Fibroblast of skin of right biceps (primary cell): ENCODE data around the gene PRSS21.

Source experiments
- DNase-seq: peaks from one replicate; pipeline ENCODE4 v3.0.0-alpha.2; 2013

The PRSS21 gene, protein sequence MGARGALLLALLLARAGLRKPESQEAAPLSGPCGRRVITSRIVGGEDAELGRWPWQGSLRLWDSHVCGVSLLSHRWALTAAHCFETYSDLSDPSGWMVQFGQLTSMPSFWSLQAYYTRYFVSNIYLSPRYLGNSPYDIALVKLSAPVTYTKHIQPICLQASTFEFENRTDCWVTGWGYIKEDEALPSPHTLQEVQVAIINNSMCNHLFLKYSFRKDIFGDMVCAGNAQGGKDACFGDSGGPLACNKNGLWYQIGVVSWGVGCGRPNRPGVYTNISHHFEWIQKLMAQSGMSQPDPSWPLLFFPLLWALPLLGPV

DNA sequence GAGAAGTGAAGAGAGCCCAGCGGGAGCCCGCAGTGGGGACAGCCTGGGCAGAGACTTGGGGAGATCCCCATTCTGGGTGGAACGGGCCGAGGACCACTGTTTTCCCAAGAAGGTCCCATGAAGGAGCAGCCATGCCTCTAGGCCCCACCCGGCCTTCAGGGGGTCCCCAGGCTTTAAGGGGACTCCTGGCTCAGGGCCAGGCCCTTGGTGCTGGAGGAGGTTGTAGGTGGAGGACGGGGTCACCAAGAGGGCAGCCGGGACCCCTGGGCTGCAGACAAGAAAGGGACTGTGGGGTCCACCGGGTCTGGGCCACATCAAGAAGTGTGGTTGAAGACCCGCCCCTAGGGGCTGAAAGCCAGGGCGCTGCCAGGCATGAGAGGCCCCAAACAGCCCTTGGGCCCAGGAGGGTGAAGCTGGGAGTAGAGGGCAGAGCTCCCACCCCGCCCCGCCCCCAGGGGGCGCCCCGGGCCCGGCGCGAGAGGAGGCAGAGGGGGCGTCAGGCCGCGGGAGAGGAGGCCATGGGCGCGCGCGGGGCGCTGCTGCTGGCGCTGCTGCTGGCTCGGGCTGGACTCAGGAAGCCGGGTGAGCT is at the start of gene PRSS21:
Gene PRSS21, plus strand, starts transcription at position 487 of the 589 bp plus-strand sequence. Its CDS starts 32 bp downstream, at position 519.
- DNase-seq, result no peak

DNA sequence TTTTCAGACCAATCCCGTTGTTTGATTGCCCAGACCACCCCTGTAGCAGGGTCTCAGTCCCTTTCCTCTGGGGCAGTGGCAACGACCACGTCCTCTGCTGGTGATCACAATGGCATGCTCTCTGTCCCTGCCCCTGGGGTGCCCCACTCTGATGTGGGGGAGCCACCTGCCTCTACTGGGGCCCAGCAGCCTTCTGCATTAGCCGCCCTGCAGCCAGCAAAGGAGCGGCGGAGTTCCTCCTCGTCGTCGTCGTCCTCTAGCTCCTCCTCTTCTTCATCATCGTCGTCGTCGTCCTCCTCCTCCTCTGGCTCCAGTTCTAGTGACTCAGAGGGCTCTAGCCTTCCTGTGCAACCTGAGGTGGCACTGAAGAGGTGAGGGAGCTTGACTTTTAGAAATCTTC is 49.1 kb upstream of the PRSS21 start:
- DNase-seq, result no peak

DNA sequence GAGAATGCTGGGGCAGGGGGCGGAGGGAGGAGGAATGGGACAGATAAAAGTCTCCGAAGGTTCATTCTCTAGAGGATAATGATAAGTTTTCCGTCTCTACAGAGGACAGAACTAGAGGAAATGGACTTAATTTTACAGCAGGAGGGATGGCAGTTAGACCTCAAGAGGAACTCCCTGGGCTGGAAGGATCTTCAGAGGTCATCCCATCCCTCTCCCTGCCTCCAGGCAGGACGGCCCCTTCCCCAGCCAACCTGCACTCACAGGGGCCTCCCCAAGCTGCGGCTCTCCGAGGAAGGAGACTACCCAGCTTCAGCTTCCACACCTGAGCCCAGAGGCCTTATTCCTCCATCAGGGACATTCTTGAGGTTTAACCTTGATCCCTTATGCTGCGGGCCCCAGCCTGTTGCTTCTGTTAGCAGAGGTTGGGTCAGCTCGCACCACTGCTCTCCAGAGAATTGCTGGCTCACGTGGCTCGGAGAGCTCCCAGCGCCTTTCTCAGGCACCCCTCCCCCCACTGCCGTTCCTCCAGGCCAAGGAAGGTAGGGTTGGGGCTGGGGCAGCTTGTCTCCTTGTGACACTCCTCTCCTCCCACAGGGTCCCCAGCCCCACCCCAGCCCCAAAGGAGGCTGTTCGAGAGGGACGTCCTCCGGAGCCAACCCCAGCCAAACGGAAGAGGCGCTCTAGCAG is 48.5 kb upstream of the PRSS21 start:
- DNase-seq, result peak; percentile 18

DNA sequence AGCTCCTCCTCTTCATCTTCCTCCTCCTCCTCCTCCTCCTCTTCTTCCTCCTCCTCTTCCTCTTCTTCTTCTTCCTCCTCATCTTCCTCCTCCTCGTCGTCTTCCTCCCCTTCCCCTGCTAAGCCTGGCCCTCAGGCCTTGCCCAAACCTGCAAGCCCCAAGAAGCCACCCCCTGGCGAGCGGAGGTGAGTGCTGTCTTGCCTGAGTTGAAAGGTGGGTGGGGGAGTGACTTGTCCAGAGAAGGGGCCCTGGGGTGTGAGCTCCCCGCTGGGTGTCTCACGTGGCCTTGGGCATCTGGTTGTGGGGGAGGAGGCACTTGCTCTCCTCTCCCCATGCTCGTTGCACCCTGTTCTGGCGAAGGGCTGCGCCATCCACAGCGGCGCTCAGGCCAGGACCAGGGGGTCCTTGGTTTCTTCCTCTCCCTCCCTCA is 47.9 kb upstream of the PRSS21 start:
- no peak for DNase-seq

DNA sequence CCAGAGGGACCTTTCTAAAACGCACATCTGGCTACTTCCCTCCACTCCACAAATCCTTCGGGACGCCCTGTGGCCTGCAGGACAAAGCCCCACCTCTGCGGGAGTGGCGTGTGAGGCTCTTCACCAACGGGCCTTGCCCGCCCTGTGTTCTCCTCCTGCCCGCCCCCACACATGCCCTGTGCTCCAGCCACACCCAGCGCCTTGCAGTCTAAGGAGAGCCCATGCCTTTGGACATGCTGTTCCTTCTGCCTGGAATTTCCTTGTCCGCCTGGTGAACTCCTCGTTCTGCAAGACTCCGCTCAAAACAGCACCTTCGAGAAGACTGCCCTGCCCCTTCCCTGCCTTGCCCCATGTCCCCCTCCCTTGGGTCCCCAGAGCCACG is 47.4 kb upstream of the PRSS21 start:
- DNase-seq, result no peak

DNA sequence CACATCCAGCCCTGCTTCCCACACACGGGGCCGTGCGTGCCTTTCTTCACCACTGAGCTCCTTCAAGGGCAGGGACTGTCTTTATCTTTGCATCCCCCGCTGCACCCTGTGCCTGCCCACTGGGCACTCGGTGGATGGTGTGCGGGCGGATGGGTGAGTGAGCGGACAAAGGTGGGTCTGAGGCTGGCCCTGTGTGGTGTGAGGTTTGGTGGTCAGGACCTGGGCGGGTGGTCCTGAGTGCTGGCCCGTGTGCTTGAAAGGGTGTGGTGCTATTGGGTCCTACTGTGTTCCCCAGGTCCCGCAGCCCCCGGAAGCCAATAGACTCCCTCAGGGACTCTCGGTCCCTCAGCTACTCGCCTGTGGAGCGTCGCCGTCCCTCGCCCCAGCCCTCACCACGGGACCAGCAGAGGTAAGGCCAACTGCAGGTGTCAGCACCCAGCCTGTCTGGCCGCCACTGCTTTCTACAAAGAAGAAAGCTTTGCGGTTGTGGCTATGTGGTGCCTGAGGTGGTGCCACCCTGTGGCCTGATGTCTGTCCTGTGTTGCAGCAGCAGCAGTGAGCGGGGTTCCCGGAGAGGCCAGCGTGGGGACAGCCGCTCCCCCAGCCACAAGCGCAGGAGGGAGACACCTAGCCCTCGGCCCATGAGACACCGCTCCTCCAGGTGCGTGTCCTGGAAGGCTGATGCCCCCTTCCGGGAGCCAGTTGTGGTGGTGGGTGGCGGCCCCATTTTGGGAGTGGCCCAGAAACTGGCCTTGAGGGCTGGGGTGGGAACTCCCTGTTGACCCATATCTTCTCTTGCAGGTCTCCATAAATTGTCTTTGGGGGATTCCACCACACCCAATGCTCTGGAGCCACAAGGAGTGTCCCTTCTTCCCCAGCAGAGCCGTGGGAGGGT is 46.7 kb upstream of the PRSS21 start:
- DNase-seq, result no peak

DNA sequence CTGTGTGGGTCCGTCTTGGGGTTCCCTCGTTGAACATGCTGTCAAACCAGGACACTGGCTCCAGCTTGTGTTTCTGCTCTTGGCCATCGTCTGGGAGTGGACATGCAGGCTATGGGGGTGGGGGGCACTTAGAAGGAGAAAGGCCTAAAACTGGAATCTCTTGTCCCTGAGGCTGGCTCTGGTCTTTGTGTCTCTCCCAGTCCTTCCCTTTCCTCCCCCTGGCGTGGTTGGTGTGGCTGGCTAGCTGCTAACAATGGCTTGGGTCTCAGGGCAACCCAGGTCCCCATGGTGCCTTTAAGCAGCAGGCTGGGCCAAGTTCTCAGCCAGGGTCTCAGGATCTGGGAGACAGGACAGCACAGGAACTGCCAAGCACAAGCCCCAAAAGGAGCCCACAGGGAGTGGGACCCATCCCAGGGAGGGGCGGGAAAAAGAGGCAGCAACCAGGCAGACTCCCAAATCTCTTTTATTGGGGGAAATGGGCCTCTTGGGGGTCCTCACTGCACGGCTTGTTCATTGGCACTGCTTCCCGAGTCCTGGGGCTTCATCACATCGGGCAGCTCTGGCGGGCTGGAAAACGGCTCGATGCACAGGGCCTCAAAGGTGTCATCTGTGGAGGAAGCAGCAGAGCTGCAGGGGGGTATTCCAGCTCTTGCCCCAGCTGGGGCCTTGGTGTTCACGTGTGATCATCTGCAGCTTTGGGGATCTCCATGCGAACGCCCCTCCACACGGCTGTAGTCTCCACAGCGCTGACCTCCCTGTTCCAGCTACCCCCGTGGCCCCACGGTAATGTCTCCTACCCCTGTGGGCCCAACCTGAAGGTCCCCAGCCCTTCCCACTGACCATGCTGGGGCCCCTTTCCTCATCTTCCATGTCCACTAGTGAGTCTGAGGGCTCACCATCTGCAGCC is 45.3 kb upstream of the PRSS21 start:
- DNase-seq, result no peak

DNA sequence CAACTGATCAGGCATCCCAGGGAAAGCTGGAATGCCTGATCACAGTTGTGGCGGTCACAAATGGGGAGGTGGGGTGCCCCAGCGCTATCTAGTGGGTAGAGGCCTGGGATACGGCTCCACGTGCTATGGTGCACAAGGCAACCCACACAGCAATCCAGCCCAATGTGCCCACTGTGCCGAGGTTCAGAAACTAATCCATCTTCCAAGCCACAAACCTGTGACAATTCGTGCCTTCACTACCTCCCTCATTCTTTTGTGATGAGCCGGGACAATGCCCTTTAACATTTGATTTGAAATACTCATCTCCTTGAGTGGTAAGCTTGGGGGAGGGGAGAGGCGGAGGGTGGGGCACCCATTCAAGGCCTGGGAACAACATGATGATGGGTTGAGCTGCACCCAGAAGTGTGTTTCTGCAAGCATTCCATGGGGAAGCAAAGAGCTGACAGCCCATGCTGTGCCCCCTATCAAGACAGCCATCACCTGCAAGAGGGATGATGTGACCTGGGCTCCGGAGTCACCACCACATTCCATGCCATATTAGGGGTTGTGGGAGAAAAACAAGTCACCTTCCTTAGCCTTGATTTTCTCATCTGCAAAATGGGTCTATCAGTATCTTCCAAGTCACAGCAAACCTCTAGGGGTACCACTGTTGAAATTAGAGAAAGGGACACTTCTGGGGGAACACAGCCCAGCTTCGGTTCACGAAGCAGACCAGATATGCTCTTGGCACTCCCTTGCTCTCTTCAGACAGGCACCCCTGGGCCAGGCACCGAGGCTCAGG is 43.7 kb upstream of the PRSS21 start:
- DNase-seq, result peak; percentile 45

DNA sequence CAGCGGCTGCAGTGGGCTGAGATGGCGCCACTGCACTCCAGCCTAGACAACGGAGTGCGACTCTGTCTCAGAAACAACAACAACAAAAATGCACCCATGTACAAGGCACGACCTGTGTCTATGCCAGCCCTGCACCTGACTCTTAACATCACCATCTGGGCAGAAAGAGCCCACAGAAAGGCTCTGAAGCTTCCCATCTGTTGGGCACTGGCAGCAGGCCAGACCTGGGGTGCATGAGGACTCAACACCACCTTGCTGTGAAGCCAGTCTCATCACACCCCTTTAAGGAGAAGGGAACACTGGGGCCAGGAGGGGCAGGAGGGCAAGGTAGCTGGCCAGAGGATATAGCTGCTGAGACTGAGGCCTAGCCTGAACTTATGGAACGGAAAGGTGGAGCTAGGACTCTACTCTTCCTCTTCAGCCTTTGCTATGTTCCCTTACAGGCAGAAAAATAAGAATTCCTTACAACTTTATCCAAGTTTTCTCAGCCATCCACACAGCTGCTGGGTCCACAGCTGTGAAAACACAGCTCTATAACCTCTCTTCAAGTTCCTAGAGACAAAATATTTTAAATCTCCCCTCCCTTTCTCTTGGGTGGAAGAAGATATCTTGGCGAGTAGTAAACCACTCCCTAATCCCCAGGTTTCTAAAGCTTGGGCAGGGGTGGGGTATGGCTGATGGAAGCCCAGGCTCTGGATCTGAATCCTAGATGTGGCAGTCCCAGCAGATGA is 42.7 kb upstream of the PRSS21 start:
- no peak for DNase-seq

DNA sequence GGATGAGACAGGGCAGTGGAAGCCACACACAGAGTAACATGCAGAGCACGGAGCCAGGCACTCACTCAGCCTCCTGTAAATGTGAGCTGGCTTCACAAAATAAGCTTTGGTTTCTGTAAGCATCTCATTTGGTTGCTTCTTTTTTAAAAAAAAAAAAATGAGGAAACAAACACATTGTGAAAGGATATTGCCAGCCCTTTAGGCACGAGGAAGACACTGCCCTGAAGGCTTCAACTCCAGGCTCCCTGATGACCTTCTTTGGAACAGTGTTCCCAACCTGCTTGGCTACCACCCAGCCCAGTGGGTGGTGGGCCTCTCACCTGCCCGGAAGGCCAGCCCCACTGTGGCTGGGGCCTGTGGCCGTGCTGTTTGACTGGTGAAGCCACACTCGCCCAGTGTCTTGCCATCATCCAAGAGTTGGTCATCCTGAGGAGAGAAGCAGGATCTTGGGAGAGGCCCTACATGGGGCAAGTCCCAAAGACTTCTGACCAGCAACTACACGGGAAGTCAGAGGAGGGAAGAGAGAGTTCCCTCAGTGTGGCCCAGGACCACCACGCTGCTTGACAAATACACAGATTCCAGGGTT is 41.8 kb upstream of the PRSS21 start:
- DNase-seq, result no peak

DNA sequence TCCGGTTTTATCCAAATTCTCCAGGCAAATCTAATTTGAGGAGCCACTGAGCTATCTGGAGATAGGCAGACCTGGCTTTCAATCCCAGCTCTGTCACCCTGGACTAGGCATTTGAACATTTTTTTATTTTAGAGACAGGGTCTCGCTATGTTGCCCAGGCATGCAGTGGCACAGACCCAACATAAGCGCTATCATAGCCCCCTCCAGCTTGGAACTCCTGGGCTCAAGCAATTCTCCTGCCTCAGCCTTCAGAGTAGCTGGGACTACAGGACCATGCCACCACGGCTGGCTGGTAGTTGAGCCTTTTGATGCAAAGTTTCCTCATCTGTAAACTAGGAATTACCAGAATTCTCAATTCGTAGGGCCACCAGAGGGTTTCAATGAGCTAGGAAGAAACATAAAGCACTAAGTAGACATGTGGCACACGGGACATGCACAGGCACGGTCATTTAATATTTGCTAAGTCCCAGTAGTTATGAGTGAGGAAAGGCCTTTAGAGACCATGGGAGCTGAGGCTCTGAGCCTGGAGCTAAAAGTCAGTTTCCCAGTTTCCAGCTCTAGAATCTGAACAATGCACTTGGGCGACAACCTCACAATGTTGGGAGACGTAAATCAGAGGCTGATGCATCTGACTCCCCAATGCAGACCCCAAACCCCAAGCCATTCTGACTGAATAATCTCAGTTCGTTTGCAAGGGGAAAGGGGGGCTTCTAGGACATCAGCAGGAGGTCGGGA is 41.1 kb upstream of the PRSS21 start:
- no peak for DNase-seq

DNA sequence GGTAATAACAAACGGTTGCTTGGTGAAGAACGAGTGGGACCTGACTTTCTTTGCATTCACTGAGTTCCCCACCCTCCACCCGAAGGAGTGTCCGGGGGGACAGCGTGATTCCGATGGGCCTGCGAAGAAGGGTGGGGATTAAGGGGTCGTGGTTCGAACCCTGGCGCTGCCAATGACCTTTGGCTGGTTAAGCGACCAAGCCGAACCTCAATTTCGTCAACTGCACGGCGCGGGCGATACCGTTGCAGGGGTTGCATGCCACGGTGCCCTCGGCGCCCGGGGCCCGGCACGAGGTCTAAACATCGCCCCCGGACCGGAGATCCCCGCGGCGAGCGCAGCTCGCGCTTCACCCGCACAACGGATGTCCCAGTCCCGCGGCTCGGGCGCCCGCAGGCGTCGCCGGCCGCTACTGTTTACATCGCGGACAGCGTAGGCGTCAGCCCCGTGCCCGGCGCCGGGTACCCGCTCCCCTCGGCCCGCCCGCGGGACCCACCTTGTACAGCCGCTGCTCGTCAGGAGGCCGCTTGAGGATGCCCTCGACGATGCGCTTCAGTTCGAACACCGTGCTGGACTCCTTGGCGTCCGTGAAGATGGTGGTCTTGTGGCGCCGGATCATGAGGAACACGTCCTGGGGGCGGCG is 40.4 kb upstream of the PRSS21 start:
- peak; percentile 17 for DNase-seq

DNA sequence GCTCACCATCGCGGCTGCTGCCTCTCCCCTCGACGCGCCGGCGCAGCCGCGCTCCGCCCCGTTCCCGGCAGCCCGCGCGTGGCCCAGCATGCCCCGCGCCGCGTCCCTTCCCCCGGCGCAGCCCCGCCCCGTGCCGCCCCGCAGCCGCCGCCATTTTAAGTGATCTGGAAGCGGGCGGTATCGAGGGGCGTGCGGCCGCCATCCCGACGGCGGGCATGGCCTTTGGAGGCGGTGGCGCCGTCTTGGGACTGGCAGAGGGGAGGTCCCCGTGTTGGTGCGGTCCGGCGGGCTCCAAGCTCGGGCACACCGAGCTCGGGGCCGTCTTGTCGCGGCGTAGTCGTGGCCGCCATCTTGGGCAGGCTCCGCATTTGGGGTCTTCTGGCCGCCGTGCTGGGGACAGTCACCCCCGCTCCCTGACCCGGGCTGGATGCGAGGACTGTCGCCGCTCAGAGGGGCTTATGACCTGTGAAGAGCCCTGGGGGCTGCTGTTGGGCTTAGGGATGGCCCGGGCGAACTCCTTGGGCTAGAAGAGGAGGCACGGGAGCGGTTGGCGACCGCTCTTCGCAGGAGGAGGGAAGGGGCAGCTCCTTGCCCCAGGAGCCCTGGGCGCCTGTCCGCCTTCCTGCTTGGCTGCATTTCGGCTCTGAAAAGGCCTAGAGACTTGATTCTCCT is 39.7 kb upstream of the PRSS21 start, which contains the start of gene ELOB:
Gene ELOB, minus strand, starts transcription at position 50 of the 672 bp plus-strand sequence. Its CDS starts 41 bp downstream, at position 9.
- DNase-seq, result peak; percentile 87

DNA sequence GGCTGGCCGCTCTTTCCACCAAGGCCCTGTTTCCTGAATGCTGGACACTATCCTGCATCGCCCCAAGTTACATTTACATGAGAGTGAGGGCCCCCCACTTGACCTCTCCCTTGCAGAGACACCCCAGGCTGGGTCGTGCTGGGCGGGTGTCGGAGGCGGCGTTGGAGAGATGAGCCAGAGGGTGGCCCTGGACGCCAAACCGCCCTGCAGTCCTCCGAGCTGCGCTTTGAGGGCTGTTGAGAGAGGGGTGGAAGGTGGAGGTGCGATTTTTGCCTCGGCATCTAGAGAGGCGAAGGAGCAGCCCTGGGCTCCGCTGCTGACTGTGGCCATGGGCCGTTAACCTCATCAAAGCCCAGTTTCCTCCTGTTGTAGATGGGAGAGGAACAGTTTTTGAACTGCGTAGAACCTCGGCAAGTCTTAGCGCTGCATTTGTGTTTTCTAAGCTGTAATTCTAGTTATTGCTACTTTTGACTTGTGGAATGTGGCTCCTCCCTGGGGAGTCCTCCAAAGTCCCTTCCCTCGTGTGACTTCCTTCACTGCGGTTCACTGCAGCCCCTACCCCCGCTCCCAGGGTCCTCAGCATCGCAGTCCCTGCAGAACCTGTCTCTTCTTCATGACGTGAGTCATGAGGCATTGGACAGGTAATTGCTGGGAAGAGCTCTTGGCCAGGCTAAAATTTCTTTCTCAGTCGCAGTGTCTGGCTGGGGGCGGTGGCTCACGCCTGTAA is 39.0 kb upstream of the PRSS21 start:
- peak; percentile 18 for DNase-seq

DNA sequence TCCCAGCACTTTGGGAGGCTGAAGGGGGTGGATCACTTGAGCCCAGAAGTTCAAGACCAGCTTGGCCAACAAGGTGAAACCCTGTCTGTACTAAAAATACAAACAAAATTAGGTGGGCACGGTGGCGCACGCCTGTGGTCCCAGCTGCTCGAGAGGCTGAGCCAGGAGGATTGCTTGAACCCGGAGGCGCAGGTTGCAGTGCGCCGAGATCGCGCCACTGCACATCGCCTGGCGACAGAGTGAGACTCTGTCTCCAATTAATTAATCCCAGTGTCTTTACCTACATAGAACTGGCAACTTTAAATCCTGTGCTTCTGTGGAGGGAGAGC is 38.4 kb upstream of the PRSS21 start:
- no peak for DNase-seq

DNA sequence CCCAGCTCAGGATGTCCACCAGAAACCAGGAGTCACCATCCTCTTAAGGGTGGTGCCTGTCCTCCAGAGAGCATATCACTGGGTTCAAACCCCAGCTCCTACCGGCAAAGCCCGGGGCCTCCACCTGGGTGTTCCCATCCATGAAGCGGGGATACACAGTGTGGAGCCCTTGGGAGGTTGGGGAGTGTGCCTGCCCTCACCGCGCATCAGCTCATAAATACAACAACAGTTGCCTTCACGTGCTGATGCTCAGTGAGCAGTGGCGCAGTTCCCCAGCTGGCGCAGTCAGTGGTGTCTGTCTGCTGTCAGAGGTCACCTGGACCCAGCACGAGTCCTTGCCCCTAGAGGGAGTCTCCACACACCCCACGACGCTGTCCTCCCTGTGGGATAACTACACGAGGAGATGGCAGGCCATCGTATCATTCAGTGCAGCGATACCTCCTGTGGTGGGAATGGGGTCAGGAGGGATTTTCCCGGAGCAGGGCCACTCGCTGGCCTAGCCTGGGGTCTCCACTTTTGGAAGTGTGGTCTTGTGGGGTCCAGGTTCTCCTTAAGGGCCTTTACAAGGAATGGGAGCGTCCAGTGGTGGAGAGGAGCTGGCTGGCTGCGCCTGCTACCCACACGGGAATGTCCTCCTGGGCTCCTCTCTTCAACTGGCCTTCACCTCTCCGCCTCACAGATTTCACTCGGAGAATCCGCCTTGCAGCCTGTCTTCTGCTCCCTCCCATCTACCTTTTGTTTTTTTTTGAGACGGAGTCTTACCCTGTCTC is 37.7 kb upstream of the PRSS21 start:
- no peak for DNase-seq
